Measurements from ENCODE around the gene COL9A1.
"Not testable (repeated sequence)": the region's sequence is repeated elsewhere in the genome, so short reads cannot be mapped to it uniquely, and the experiment has no call there.

COL9A1 gene

DNA sequence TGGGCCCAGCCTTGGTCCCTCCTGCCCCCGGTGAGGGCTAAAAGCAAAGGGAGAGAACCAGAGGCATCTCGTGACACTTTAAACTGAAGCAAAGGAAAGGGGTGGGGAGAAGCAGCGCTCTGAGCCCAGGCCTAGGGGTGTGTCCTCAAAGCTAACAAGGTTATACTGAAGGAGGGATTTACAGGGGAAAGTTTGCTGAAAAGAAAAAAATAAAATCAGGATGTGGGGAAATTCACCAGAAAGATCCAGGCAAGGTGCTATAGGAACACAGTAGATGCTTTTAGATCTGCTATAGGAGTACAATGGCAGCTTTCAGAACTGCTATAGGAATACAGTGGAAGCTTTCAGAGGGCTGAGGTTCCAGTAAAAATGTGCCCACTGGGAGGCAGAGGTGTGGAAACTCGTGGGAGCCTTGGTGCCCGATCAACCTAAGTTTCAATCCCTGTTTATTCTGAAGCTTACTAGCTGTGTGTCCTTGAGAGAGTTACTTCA, at the start of gene COL9A1:
Gene COL9A1 (minus strand): TSS at position 51 of the 492 bp plus-strand sequence. CDS start 160 bp downstream, outside the sequence.
- no peaks in the 10 kb centered on the region for H3K4me1 ChIP-seq (ENCODE audit: control insufficient read depth in 1 of 2, insufficient read depth in 1 of 2, low read depth in 1 of 2, low read length in 1 of 2)
- H3K36me3 ChIP-seq: no peaks in the 10 kb centered on the region
- H3K27ac ChIP-seq: no peak within 1 kb of the TSS
- no peaks in the 10 kb centered on the region for H3K9me3 ChIP-seq
- no peaks in the 10 kb centered on the region for H3K27me3 ChIP-seq
- no peak within 1 kb of the TSS for H3K4me3 ChIP-seq (ENCODE audit: low read depth in 1 of 2, low read length in 1 of 2)
- TF ChIP-seq, protein P1, sequence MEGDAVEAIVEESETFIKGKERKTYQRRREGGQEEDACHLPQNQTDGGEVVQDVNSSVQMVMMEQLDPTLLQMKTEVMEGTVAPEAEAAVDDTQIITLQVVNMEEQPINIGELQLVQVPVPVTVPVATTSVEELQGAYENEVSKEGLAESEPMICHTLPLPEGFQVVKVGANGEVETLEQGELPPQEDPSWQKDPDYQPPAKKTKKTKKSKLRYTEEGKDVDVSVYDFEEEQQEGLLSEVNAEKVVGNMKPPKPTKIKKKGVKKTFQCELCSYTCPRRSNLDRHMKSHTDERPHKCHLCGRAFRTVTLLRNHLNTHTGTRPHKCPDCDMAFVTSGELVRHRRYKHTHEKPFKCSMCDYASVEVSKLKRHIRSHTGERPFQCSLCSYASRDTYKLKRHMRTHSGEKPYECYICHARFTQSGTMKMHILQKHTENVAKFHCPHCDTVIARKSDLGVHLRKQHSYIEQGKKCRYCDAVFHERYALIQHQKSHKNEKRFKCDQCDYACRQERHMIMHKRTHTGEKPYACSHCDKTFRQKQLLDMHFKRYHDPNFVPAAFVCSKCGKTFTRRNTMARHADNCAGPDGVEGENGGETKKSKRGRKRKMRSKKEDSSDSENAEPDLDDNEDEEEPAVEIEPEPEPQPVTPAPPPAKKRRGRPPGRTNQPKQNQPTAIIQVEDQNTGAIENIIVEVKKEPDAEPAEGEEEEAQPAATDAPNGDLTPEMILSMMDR (IDR thresholded peaks at IDR 0.05): no peak

DNA sequence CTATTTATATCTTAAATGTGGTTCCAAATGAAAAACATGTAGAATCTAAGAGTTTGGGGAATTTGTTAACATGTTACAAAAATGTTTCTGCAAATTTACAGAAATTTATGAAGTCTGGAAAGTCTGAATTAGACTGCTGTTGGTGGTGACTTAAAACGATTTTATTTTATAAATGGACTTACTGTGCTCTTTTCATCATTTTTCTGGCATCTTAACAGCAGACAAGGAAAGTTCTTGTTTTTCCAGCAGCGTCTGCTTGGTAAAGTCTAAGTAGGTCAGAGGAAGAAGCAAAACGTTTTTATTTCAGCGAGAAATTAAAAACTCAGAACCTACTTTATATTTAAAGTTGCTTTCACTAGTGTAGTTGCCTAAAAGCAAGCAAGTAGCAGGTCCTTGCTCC, 48.6 kb upstream of the COL9A1 start:
- no peak overlapping the region for H3K4me3 ChIP-seq (ENCODE audit: low read depth in 1 of 2, low read length in 1 of 2)
- TF ChIP-seq, protein P1 (IDR thresholded peaks at IDR 0.05): no peak
- H3K27ac ChIP-seq: no peak overlapping the region
- no peaks in the 10 kb centered on the region for H3K36me3 ChIP-seq
- H3K27me3 ChIP-seq: no peaks in the 10 kb centered on the region
- H3K4me1 ChIP-seq (ENCODE audit: control insufficient read depth in 1 of 2, insufficient read depth in 1 of 2, low read depth in 1 of 2, low read length in 1 of 2): no peaks in the 10 kb centered on the region
- H3K9me3 ChIP-seq: no peaks in the 10 kb centered on the region

DNA sequence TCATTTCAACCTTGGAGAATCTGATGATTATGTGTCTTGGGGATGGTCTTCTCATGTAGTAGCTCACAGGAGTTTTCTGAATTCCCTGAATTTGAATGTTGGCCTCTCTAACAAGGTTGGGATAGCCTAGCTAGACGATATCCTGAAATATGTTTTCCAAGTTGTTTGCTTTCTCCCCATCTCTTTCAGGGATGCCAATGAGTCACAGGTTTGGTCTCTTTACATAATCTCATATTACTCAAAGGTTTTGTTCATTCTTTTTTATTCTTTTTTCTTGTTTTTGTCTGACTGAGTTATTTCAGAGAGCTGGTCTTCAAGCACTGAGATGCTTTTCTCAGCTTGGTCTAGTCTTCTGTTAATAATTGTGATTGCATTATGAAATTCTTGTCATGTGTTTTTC, 42.7 kb upstream of the COL9A1 start:
- H3K27ac ChIP-seq: no peak overlapping the region
- no peaks in the 10 kb centered on the region for H3K9me3 ChIP-seq
- H3K36me3 ChIP-seq: no peaks in the 10 kb centered on the region
- no peak overlapping the region for H3K4me3 ChIP-seq (ENCODE audit: low read depth in 1 of 2, low read length in 1 of 2)
- no peaks in the 10 kb centered on the region for H3K27me3 ChIP-seq
- TF ChIP-seq, protein P1 (IDR thresholded peaks at IDR 0.05): no peak
- H3K4me1 ChIP-seq (ENCODE audit: control insufficient read depth in 1 of 2, insufficient read depth in 1 of 2, low read depth in 1 of 2, low read length in 1 of 2): no peaks in the 10 kb centered on the region

DNA sequence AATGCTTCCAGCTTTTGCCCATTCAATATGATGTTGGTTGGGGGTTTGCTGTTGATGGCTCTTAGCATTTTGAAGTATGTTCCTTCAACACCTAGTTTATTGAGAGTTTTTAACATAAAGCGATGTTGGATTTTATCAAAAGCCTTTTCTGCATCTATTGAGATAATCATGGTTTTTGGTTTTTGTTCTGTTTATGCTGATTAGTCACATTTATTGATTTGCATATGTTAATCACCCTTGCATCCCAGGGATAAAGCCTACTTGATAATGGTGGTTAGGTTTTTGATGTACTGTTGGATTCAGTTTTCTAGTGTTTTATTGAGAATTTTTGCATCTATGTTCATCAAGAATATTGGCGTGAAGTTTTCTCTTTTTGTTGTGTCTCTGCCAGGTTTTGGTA, 40.4 kb upstream of the COL9A1 start:
- no peaks in the 10 kb centered on the region for H3K27me3 ChIP-seq

DNA sequence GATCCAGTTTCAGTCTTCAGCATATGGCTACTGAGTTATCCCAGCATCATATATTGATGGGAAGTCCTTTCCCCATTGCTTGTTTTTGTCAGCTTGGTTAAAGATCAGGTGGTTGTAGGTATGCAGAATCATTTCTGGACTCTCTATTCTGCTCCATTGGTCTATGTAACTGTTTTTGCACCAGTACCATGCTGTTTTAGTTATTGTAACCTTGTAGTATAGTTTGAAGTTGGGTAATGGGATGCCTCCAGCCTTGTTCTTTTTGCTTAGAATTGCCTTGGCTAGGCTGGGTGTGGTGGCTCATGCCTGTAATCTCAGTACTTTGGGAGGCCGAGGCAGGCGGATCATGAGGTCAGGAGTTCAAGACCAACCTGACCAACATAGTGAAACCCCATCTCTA, 36.9 kb upstream of the COL9A1 start:
- not testable (repeated sequence) for H3K4me3 ChIP-seq (ENCODE audit: low read depth in 1 of 2, low read length in 1 of 2); H3K36me3 ChIP-seq; H3K9me3 ChIP-seq; H3K27me3 ChIP-seq; H3K4me1 ChIP-seq (ENCODE audit: control insufficient read depth in 1 of 2, insufficient read depth in 1 of 2, low read depth in 1 of 2, low read length in 1 of 2); H3K27ac ChIP-seq

More for the DNA sequence above, 40.4 kb upstream of the COL9A1 start:
- no peak overlapping the region for H3K4me3 ChIP-seq (ENCODE audit: low read depth in 1 of 2, low read length in 1 of 2)
- no peaks in the 10 kb centered on the region for H3K36me3 ChIP-seq
- H3K27ac ChIP-seq: no peak overlapping the region
- TF ChIP-seq, protein P1 (IDR thresholded peaks at IDR 0.05): no peak
- H3K4me1 ChIP-seq (ENCODE audit: control insufficient read depth in 1 of 2, insufficient read depth in 1 of 2, low read depth in 1 of 2, low read length in 1 of 2): no peaks in the 10 kb centered on the region
- no peaks in the 10 kb centered on the region for H3K9me3 ChIP-seq

DNA sequence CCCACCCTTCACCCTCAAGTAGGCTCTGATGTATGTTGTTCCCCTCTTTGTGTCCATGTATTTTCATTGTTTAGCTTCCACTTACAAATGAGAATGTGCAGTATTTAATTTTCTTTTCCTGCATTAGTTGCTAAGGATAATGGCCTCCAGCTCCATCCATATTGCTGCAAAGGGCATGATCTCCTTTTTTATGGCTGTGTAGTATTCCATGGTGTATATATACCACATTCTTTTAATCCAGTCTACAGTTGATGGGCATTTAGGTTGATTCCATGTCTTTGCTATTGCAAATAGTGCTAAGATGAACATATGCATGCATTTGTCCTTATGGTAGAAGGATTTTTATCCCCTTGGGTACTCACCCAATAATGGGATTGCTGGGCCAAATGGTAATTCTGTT, 35.9 kb upstream of the COL9A1 start:
- TF ChIP-seq, protein P1 (IDR thresholded peaks at IDR 0.05): no peak
- Histone ChIP-seq H3K4me1 (ENCODE audit: control insufficient read depth in 1 of 2, insufficient read depth in 1 of 2, low read depth in 1 of 2, low read length in 1 of 2) (no peaks in the 10 kb centered on the region), H3K36me3 (no peaks in the 10 kb centered on the region), H3K27me3 (no peaks in the 10 kb centered on the region), H3K9me3 (no peaks in the 10 kb centered on the region), H3K4me3 (ENCODE audit: low read depth in 1 of 2, low read length in 1 of 2) (no peak overlapping the region), H3K27ac (no peak overlapping the region)
